ENCODE measurements around the gene IMPG1. TPM values are rescaled to one million over a fixed set of nuclear protein-coding genes. Genes with fewer than 3 reads are reported as not detected.

Gene IMPG1
- total RNA-seq, result not detected

- Mint-ChIP-seq H3K36me3 (no peaks in the 10 kb centered on the region), H3K27ac (no peak within 1 kb of the TSS), H3K9me3 (peaks cover 5 to 7% of the 10 kb centered on the region in 2 donors)
- ATAC-seq, result no peak
- no peak for DNase-seq (ENCODE audit: low spot score in 2 of 2)
Observed at GRCh38 chr6:76072562-76072961, at the start of gene IMPG1. IMPG1 (minus strand) TSS chr6:76072662; CDS start chr6:76072488, 174 bp downstream.

GRCh38 chr6:76120302-76120701 lies 47.8 kb upstream of the IMPG1 start:
- no peak for DNase-seq (ENCODE audit: low spot score in 2 of 2)
- Mint-ChIP-seq H3K9me3 (peaks cover 29 to 30% of the 10 kb centered on the region in 2 donors), H3K27ac (no peak overlapping the region), H3K36me3 (peaks cover 0 to 6% of the 10 kb centered on the region in 2 donors)
- no peak for ATAC-seq

GRCh38 chr6:76073281-76073680 lies 819 bp upstream of the IMPG1 start:
- Mint-ChIP-seq H3K27ac (no peak overlapping the region), H3K9me3 (peaks cover 5 to 7% of the 10 kb centered on the region in 2 donors), H3K36me3 (no peaks in the 10 kb centered on the region)
- DNase-seq (ENCODE audit: low spot score in 2 of 2) (no peak), ATAC-seq (no peak)

- peaks cover 0 to 7% of the 10 kb centered on the region in 2 donors for H3K9me3 Mint-ChIP-seq
- ATAC-seq, result no peak
Observed at GRCh38 chr6:76057469-76057868, 15.0 kb downstream of the IMPG1 start.

GRCh38 chr6:76052314-76052713 lies 20.1 kb downstream of the IMPG1 start:
- Mint-ChIP-seq H3K36me3 (no peaks in the 10 kb centered on the region), H3K9me3 (peaks cover 4 to 12% of the 10 kb centered on the region in 2 donors), H3K27ac (no peak overlapping the region)
- ATAC-seq, result no peak
- DNase-seq (ENCODE audit: low spot score in 2 of 2), result no peak

More at GRCh38 chr6:76057469-76057868, 15.0 kb downstream of the IMPG1 start:
- Mint-ChIP-seq H3K36me3 (no peaks in the 10 kb centered on the region), H3K27ac (no peak overlapping the region)
- no peak for DNase-seq (ENCODE audit: low spot score in 2 of 2)

- Mint-ChIP-seq H3K36me3 (no peaks in the 10 kb centered on the region), H3K27ac (no peak overlapping the region), H3K9me3 (peaks cover 4% of the 10 kb centered on the region in 2 donors)
- ATAC-seq, result no peak
- no peak for DNase-seq (ENCODE audit: low spot score in 2 of 2)
Observed at GRCh38 chr6:76043690-76044089, 28.8 kb downstream of the IMPG1 start.

GRCh38 chr6:76035713-76036112 lies 36.7 kb downstream of the IMPG1 start:
- no peak for DNase-seq (ENCODE audit: low spot score in 2 of 2)
- no peak for ATAC-seq
- peaks cover 9 to 15% of the 10 kb centered on the region in 2 donors for H3K9me3 Mint-ChIP-seq
- H3K36me3 Mint-ChIP-seq, result no peaks in the 10 kb centered on the region
- no peak overlapping the region for H3K27ac Mint-ChIP-seq

GRCh38 chr6:76026101-76026500 lies 46.4 kb downstream of the IMPG1 start:
- DNase-seq (ENCODE audit: low spot score in 2 of 2) (peak in 1 of 2 donors; percentile 3), ATAC-seq (no peak)
- H3K9me3 Mint-ChIP-seq, result peaks cover 20 to 31% of the 10 kb centered on the region in 2 donors
- peaks cover 0 to 22% of the 10 kb centered on the region in 2 donors for H3K36me3 Mint-ChIP-seq
- H3K27ac Mint-ChIP-seq, result no peak overlapping the region

GRCh38 chr6:76014626-76015530 lies 57.6 kb downstream of the IMPG1 start:
- H3K9me3 Mint-ChIP-seq, result peaks cover 10 to 12% of the 10 kb centered on the region in 2 donors
- ATAC-seq, result no peak
- DNase-seq (ENCODE audit: low spot score in 2 of 2), result no peak
- no peak overlapping the region for H3K27ac Mint-ChIP-seq
- no peaks in the 10 kb centered on the region for H3K36me3 Mint-ChIP-seq

- H3K27ac Mint-ChIP-seq, result no peak overlapping the region
- DNase-seq (ENCODE audit: low spot score in 2 of 2), result no peak
- ATAC-seq, result no peak
- H3K36me3 Mint-ChIP-seq, result no peaks in the 10 kb centered on the region
- no peaks in the 10 kb centered on the region for H3K9me3 Mint-ChIP-seq
Observed at GRCh38 chr6:76004202-76004601, 68.3 kb downstream of the IMPG1 start.

GRCh38 chr6:76003686-76004085 lies 68.8 kb downstream of the IMPG1 start:
- DNase-seq (ENCODE audit: low spot score in 2 of 2) (no peak), ATAC-seq (no peak)
- Mint-ChIP-seq H3K27ac (no peak overlapping the region), H3K9me3 (no peaks in the 10 kb centered on the region), H3K36me3 (no peaks in the 10 kb centered on the region)

- Mint-ChIP-seq H3K36me3 (no peaks in the 10 kb centered on the region), H3K9me3 (no peaks in the 10 kb centered on the region), H3K27ac (no peak overlapping the region)
- ATAC-seq, result no peak
- no peak for DNase-seq (ENCODE audit: low spot score in 2 of 2)
Observed at GRCh38 chr6:76003113-76003512, 69.3 kb downstream of the IMPG1 start.

- no peaks in the 10 kb centered on the region for H3K9me3 Mint-ChIP-seq
- ATAC-seq, result no peak
- H3K27ac Mint-ChIP-seq, result no peak overlapping the region
- DNase-seq (ENCODE audit: low spot score in 2 of 2), result no peak
- H3K36me3 Mint-ChIP-seq, result no peaks in the 10 kb centered on the region
Observed at GRCh38 chr6:76000629-76001028, 71.8 kb downstream of the IMPG1 start.

GRCh38 chr6:75997696-75998095 lies 74.8 kb downstream of the IMPG1 start:
- DNase-seq (ENCODE audit: low spot score in 2 of 2) (no peak), ATAC-seq (no peak)
- no peak overlapping the region for H3K27ac Mint-ChIP-seq
- H3K36me3 Mint-ChIP-seq, result no peaks in the 10 kb centered on the region
- no peaks in the 10 kb centered on the region for H3K9me3 Mint-ChIP-seq

GRCh38 chr6:75993236-75994162 lies 79.0 kb downstream of the IMPG1 start:
- ATAC-seq (no peak), DNase-seq (ENCODE audit: low spot score in 2 of 2) (no peak)
- no peak overlapping the region for H3K27ac Mint-ChIP-seq
- no peaks in the 10 kb centered on the region for H3K9me3 Mint-ChIP-seq
- no peaks in the 10 kb centered on the region for H3K36me3 Mint-ChIP-seq

- no peaks in the 10 kb centered on the region for H3K36me3 Mint-ChIP-seq
- H3K9me3 Mint-ChIP-seq, result no peaks in the 10 kb centered on the region
- no peak for ATAC-seq
- no peak overlapping the region for H3K27ac Mint-ChIP-seq
- no peak for DNase-seq (ENCODE audit: low spot score in 2 of 2)
Observed at GRCh38 chr6:75991941-75992340, 80.5 kb downstream of the IMPG1 start.

GRCh38 chr6:75986935-75987334 lies 85.5 kb downstream of the IMPG1 start:
- no peak overlapping the region for H3K27ac Mint-ChIP-seq
- ATAC-seq (no peak), DNase-seq (ENCODE audit: low spot score in 2 of 2) (no peak)
- no peaks in the 10 kb centered on the region for H3K9me3 Mint-ChIP-seq
- H3K36me3 Mint-ChIP-seq, result no peaks in the 10 kb centered on the region
